A549 (cell line): ENCODE measurements around the gene PADI4. TPM values are rescaled to one million over a fixed set of nuclear protein-coding genes. Genes with fewer than 3 reads are reported as not detected.
"Not testable (repeated sequence)": the region's sequence is repeated elsewhere in the genome, so short reads cannot be mapped to it uniquely, and the experiment has no call there.

Experiments used
- ATAC-seq, 2 experiments: fragments of 200-7000 bp in 1 of 2; fragments of >200 bp in 1 of 2; cut with Nextera tagmentation in 1 of 2; cut with Tn5 transposase in 1 of 2; 3 replicates each; pipeline versions ENCODE4 v1.8.0 to v1.9.1; 2018 to 2020; ENCODE audit warnings: mild to moderate bottlenecking in 1 of 2, moderate library complexity in 1 of 2
- CTCF ChIA-PET: fragments of 300-600 bp; sonication (Branson Sonifier 250); formaldehyde crosslinking; extraction: SDS; loops from one replicate; lab custom pipeline; 2021; ENCODE audit warnings: antibody characterized with exemption, inconsistent platforms; lab: Yijun Ruan, JAX
- POLR2A ChIA-PET: fragments of 350-600 bp; formaldehyde crosslinking; extraction: SDS; loops from one replicate; lab custom pipeline; 2021; ENCODE audit warnings: antibody characterized with exemption, inconsistent platforms; lab: Yijun Ruan, JAX
- DNase-seq, 2 experiments: peaks; one replicate each; pipeline versions ENCODE4 v3.0.0 to v3.0.0-alpha.2; 2011 to 2016; ENCODE audit warnings: low read depth in 1 of 2, low spot score in 1 of 2
- FAIRE-seq: peaks from 2 replicates; lab custom pipeline; 2011; peaks lifted over from hg19 to GRCh38; lab: Jason Lieb, UNC
- H3K27ac ChIP-seq, 2 experiments: fragments of >200 bp; sonication (Bioruptor Twin); formaldehyde crosslinking; 3 replicates each; pipeline ENCODE4 v1.5.1; 2016 to 2017
- H3K4me1 ChIP-seq: fragments of >200 bp; sonication (Bioruptor Twin); formaldehyde crosslinking; 3 replicates; pipeline ENCODE4 v1.6.1; 2016
- H3K4me2 ChIP-seq: fragments of >200 bp; sonication (Bioruptor Twin); formaldehyde crosslinking; 3 replicates; pipeline ENCODE4 v1.6.1; 2016
- H3K4me3 ChIP-seq: fragments of >200 bp; sonication (Bioruptor Twin); formaldehyde crosslinking; 3 replicates; pipeline ENCODE4 v1.5.1; 2016
- H3K9me3 ChIP-seq: fragments of >200 bp; sonication (Bioruptor Twin); formaldehyde crosslinking; 3 replicates; pipeline ENCODE4 v1.6.1; 2016
- BHLHE40 ChIP-seq: IDR thresholded peaks from 2 replicates; pipeline ENCODE4 v1.6.1; 2012; ENCODE audit warnings: low read depth, low read length, inconsistent platforms
- CBX2 ChIP-seq: fragments of 200-600 bp; sonication (generic); IDR thresholded peaks from 2 replicates; pipeline ENCODE4 v1.6.1; 2016; ENCODE audit warnings: low read depth, mild to moderate bottlenecking, borderline replicate concordance
- CEBPB ChIP-seq, 2 experiments: fragments of >200 bp in 1 of 2; sonication (Bioruptor Twin) in 1 of 2; formaldehyde crosslinking in 1 of 2; IDR thresholded peaks; 2 replicates each; pipeline ENCODE4 v1.6.1; 2012 to 2016
- CHD2 ChIP-seq: fragments of 150-350 bp; IDR thresholded peaks from 2 replicates; pipeline ENCODE4 v1.6.1; 2014; ENCODE audit warnings: low read length; ENCODE audit not compliant: partially characterized antibody
- CTCF ChIP-seq: fragments of >200 bp; sonication (Bioruptor Twin); formaldehyde crosslinking; IDR thresholded peaks from 3 replicates; pipeline ENCODE4 v1.5.1; 2016
- EHMT2 ChIP-seq: fragments of 200-600 bp; sonication (generic); IDR thresholded peaks from 2 replicates; pipeline ENCODE4 v1.6.1; 2016; ENCODE audit warnings: antibody characterized with exemption, low read depth, mild to moderate bottlenecking, moderate library complexity
- HOXA7 ChIP-seq: fragments of 250-450 bp; sonication (Bioruptor Pico); IDR thresholded peaks from 2 replicates; pipeline ENCODE4 v1.5.0; 2020; ENCODE audit warnings: mild to moderate bottlenecking, moderate library complexity
- JUN ChIP-seq, 2 experiments: fragments of >200 bp; sonication (Bioruptor Twin); formaldehyde crosslinking; IDR thresholded peaks; 2 replicates in 1 of 2; 3 replicates in 1 of 2; pipeline ENCODE4 v1.6.1; 2016 to 2017
- KDM5A ChIP-seq: fragments of 200-600 bp; sonication (generic); IDR thresholded peaks from 2 replicates; pipeline ENCODE4 v1.6.1; 2016; ENCODE audit warnings: antibody characterized with exemption, mild to moderate bottlenecking
- MAFK ChIP-seq: fragments of 450-650 bp; IDR thresholded peaks from 2 replicates; pipeline ENCODE4 v1.6.1; 2014; ENCODE audit not compliant: partially characterized antibody
- MAZ ChIP-seq: fragments of 150-350 bp; IDR thresholded peaks from 2 replicates; pipeline ENCODE4 v1.6.1; 2014; ENCODE audit warnings: antibody characterized with exemption, low read depth, low read length, borderline replicate concordance
- SREBF2 ChIP-seq: fragments of 450-650 bp; IDR thresholded peaks from 2 replicates; pipeline ENCODE4 v1.6.1; 2014; ENCODE audit warnings: mild to moderate bottlenecking, moderate library complexity
- TFCP2L1 ChIP-seq: fragments of 250-450 bp; sonication (Bioruptor Pico); IDR thresholded peaks from 2 replicates; pipeline ENCODE4 v1.5.0; 2021; ENCODE audit warnings: mild to moderate bottlenecking
- ZC3H11A ChIP-seq: fragments of 450-650 bp; IDR thresholded peaks from 2 replicates; pipeline ENCODE4 v1.6.1; 2014; ENCODE audit warnings: antibody characterized with exemption, mild to moderate bottlenecking
- WGBS: methylation state at CpG from one replicate; pipeline ENCODE4 v1.1.6; 2017; ENCODE audit errors: missing lambda C conversion rate; 5-methylcytosine and 5-hydroxymethylcytosine counted together
- polyA plus RNA-seq, 4 experiments: library from polyadenylated mRNA; depleted of rRNA in 3 of 4; stranded (reverse); fragments of >200 nt; fragmentation: RNase III in 1 of 4; extraction: RNeasy Plus Mini Kit Qiagen cat#74134 plus additional on column Dnase treatment in 1 of 4; gene quantifications; 2 replicates in 3 of 4; 3 replicates in 1 of 4; pipeline ENCODE4 v1.2.3, GENCODE V29; 2011 to 2017
- TF ChIP-seq, protein P1 (sequence below): IDR thresholded peaks from 2 replicates; pipeline ENCODE4 v1.6.1; 2012; ENCODE audit warnings: low read depth, borderline replicate concordance
- TF ChIP-seq, protein P2 (sequence below): fragments of >200 bp; sonication (Bioruptor Twin); formaldehyde crosslinking; IDR thresholded peaks from 3 replicates; pipeline ENCODE4 v1.6.1; 2016
- TF ChIP-seq, protein P3 (sequence below): fragments of 200-600 bp; sonication (generic); IDR thresholded peaks from 2 replicates; pipeline ENCODE4 v1.6.1; 2016; ENCODE audit warnings: antibody characterized with exemption, mild to moderate bottlenecking, moderate library complexity
- TF ChIP-seq, protein P4 (sequence below): fragments of 150-350 bp; IDR thresholded peaks from 2 replicates; pipeline ENCODE4 v1.6.1; 2014; ENCODE audit warnings: low read depth, mild to moderate bottlenecking, low read length

The PADI4 gene
- polyA plus RNA-seq, 2 of the 4 experiments (the other 2 are of a cell fraction), result not detected

GRCh38 chr1:17316704-17317103, 8.7 kb downstream of the PADI4 start:
- CTCF ChIA-PET, result no interaction called here
- no peaks in the 10 kb centered on the region for H3K4me1 ChIP-seq
- ATAC-seq (no peak), DNase-seq (no peak), FAIRE-seq (no peak)
- H3K9me3 ChIP-seq, result no peaks in the 10 kb centered on the region
- no peak overlapping the region for H3K27ac ChIP-seq
- H3K4me2 ChIP-seq, result no peak overlapping the region
- POLR2A ChIA-PET, result no interaction called here
- 68% methylated on average over 9 of the region's 9 CpGs for WGBS
- H3K4me3 ChIP-seq, result no peak overlapping the region
- peak; percentile 22; the same call in 1 of the 2 replicates for TF ChIP-seq ZC3H11A
- no peak for TF ChIP-seq CBX2

GRCh38 chr1:17318262-17318661, 10.3 kb downstream of the PADI4 start:
- no peak overlapping the region for H3K27ac ChIP-seq
- DNase-seq (no peak), ATAC-seq (no peak), FAIRE-seq (no peak)
- WGBS, result 46% methylated on average over 6 of the region's 6 CpGs
- TF ChIP-seq CEBPB (IDR thresholded peaks at IDR 0.05) (no peak), KDM5A (no peak), EHMT2 (no peak), CHD2 (no peak)
- no peak overlapping the region for H3K4me2 ChIP-seq
- CTCF ChIA-PET, result interaction anchor here (2.4 kb wide), 1 partner anchor 18 kb away, joined by 7 read pairs; no protein-coding TSS in a partner anchor
- POLR2A ChIA-PET, result no interaction called here
- H3K4me1 ChIP-seq, result no peaks in the 10 kb centered on the region
- H3K4me3 ChIP-seq, result no peak overlapping the region
- H3K9me3 ChIP-seq, result no peaks in the 10 kb centered on the region

GRCh38 chr1:17319561-17320350, 11.8 kb downstream of the PADI4 start:
- Histone ChIP-seq H3K4me2 (no peak overlapping the region), H3K4me1 (no peaks in the 10 kb centered on the region), H3K9me3 (no peaks in the 10 kb centered on the region)
- 86% methylated on average over 11 of the region's 11 CpGs for whole genome bisulfite sequencing
- ATAC-seq, result no peak
- ChIA-PET POLR2A (no interaction called here), CTCF (interaction anchor here (2.4 kb wide), 1 partner anchor 16 kb away, joined by 7 read pairs; no protein-coding TSS in a partner anchor)
- TF ChIP-seq, protein P1, sequence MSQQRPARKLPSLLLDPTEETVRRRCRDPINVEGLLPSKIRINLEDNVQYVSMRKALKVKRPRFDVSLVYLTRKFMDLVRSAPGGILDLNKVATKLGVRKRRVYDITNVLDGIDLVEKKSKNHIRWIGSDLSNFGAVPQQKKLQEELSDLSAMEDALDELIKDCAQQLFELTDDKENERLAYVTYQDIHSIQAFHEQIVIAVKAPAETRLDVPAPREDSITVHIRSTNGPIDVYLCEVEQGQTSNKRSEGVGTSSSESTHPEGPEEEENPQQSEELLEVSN, result no peak
- TF ChIP-seq MAZ (no peak), MAFK (no peak), CTCF (no peak), JUN (IDR thresholded peaks at IDR 0.05) (no peak), TFCP2L1 (no peak), BHLHE40 (no peak), HOXA7 (CRISPR knock-in tag) (no peak), SREBF2 (no peak)
- TF ChIP-seq, protein P2, sequence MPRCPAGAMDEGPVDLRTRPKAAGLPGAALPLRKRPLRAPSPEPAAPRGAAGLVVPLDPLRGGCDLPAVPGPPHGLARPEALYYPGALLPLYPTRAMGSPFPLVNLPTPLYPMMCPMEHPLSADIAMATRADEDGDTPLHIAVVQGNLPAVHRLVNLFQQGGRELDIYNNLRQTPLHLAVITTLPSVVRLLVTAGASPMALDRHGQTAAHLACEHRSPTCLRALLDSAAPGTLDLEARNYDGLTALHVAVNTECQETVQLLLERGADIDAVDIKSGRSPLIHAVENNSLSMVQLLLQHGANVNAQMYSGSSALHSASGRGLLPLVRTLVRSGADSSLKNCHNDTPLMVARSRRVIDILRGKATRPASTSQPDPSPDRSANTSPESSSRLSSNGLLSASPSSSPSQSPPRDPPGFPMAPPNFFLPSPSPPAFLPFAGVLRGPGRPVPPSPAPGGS, result no peak
- TF ChIP-seq, protein P3, sequence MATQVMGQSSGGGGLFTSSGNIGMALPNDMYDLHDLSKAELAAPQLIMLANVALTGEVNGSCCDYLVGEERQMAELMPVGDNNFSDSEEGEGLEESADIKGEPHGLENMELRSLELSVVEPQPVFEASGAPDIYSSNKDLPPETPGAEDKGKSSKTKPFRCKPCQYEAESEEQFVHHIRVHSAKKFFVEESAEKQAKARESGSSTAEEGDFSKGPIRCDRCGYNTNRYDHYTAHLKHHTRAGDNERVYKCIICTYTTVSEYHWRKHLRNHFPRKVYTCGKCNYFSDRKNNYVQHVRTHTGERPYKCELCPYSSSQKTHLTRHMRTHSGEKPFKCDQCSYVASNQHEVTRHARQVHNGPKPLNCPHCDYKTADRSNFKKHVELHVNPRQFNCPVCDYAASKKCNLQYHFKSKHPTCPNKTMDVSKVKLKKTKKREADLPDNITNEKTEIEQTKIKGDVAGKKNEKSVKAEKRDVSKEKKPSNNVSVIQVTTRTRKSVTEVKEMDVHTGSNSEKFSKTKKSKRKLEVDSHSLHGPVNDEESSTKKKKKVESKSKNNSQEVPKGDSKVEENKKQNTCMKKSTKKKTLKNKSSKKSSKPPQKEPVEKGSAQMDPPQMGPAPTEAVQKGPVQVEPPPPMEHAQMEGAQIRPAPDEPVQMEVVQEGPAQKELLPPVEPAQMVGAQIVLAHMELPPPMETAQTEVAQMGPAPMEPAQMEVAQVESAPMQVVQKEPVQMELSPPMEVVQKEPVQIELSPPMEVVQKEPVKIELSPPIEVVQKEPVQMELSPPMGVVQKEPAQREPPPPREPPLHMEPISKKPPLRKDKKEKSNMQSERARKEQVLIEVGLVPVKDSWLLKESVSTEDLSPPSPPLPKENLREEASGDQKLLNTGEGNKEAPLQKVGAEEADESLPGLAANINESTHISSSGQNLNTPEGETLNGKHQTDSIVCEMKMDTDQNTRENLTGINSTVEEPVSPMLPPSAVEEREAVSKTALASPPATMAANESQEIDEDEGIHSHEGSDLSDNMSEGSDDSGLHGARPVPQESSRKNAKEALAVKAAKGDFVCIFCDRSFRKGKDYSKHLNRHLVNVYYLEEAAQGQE, result no peak
- TF ChIP-seq, protein P4, sequence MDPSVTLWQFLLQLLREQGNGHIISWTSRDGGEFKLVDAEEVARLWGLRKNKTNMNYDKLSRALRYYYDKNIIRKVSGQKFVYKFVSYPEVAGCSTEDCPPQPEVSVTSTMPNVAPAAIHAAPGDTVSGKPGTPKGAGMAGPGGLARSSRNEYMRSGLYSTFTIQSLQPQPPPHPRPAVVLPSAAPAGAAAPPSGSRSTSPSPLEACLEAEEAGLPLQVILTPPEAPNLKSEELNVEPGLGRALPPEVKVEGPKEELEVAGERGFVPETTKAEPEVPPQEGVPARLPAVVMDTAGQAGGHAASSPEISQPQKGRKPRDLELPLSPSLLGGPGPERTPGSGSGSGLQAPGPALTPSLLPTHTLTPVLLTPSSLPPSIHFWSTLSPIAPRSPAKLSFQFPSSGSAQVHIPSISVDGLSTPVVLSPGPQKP, result no peak
- TF ChIP-seq, all 56 proteins: peak for 0
- H3K27ac ChIP-seq, result no peak overlapping the region
- no peak for FAIRE-seq
- no peak for DNase-seq
- H3K4me3 ChIP-seq, result no peak overlapping the region

DNA sequence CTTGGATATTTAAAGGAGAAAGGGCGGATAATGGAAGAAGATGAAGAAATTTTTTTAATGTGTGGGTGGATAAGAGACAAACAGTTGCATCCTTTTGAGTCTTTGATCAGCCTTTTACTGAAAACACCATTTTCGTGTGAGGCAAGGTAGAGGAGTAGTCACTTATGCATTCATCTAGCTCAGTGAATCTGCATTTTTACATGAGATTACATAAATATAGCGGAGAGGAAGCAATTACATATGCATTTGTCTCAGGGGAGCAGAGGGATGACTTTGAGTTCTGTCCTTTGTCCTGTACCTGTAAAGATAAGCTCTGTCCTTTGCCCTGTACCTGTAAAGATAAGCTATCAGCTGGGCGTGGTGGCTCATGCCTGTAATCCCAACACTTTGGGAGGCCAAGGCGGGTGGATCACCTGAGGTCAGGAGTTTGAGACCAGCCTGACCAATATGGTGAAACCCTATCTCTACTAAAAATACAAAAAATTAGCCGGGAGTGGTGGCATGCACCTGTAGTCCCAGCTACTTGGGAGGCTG, 13.9 kb downstream of the PADI4 start:
- FAIRE-seq, result not testable (repeated sequence)

More for the DNA sequence above, 13.9 kb downstream of the PADI4 start:
- H3K4me2 ChIP-seq, H3K9me3 ChIP-seq, H3K4me1 ChIP-seq, H3K4me3 ChIP-seq, DNase-seq, H3K27ac ChIP-seq, ATAC-seq, POLR2A ChIA-PET: not testable (repeated sequence)
- 66% methylated on average over 6 of the region's 6 CpGs for WGBS
- CTCF ChIA-PET, result interaction anchor here (0.6 to 1.6 kb wide), 4 partner anchors 12 to 196 kb away, joined by 3 to 7 read pairs (median 4); no protein-coding TSS in a partner anchor
